Nephron progenitor cell (in vitro differentiated cells): ENCODE data around the gene TP73.

Experiments used
- DNase-seq: peaks from one replicate; pipeline ENCODE4 v3.0.0; 2021
- H3K27ac Mint-ChIP-seq: 2 replicates; pipeline ENCODE4 v1.8.0; 2021; ENCODE audit warnings: mild to moderate bottlenecking, moderate library complexity, mixed read lengths
- H3K27me3 Mint-ChIP-seq: 2 replicates; pipeline ENCODE4 v1.8.0; 2021; ENCODE audit warnings: mild to moderate bottlenecking, low read depth, mixed read lengths; ENCODE audit not compliant: poor library complexity
- H3K36me3 Mint-ChIP-seq: 2 replicates; pipeline ENCODE4 v1.8.0; 2021; ENCODE audit warnings: low read depth, mixed read lengths
- H3K4me1 Mint-ChIP-seq: 2 replicates; pipeline ENCODE4 v1.8.0; 2021; ENCODE audit warnings: mixed read lengths
- H3K4me3 Mint-ChIP-seq: 2 replicates; pipeline ENCODE4 v1.8.0; 2021; ENCODE audit warnings: mild to moderate bottlenecking, moderate library complexity, mixed read lengths
- H3K9me3 Mint-ChIP-seq: 2 replicates; pipeline ENCODE4 v1.8.0; 2021; ENCODE audit warnings: mild to moderate bottlenecking, moderate library complexity, mixed read lengths
- CTCF ChIP-seq: fragments of 200-600 bp; sonication (generic); IDR thresholded peaks from 2 replicates; pipeline ENCODE4 v1.5.0; 2021; ENCODE audit warnings: antibody characterized with exemption

Gene TP73

GRCh38 chr1:3708791-3709190 is 56.5 kb downstream of the TP73 start:
- no peaks in the 10 kb centered on the region for H3K9me3 Mint-ChIP-seq
- H3K27me3 Mint-ChIP-seq: peaks cover 46% of the 10 kb centered on the region
- DNase-seq: no peak
- H3K4me1 Mint-ChIP-seq: peaks cover 27% of the 10 kb centered on the region
- H3K27ac Mint-ChIP-seq: no peak overlapping the region
- H3K4me3 Mint-ChIP-seq: no peak overlapping the region
- H3K36me3 Mint-ChIP-seq: no peaks in the 10 kb centered on the region
- no peak for TF ChIP-seq CTCF

GRCh38 chr1:3710251-3710650 is 57.9 kb downstream of the TP73 start:
- H3K36me3 Mint-ChIP-seq: no peaks in the 10 kb centered on the region
- H3K4me3 Mint-ChIP-seq: no peak overlapping the region
- H3K27me3 Mint-ChIP-seq: peaks cover 44% of the 10 kb centered on the region
- peaks cover 16% of the 10 kb centered on the region for H3K4me1 Mint-ChIP-seq
- DNase-seq: no peak
- no peak overlapping the region for H3K27ac Mint-ChIP-seq
- no peaks in the 10 kb centered on the region for H3K9me3 Mint-ChIP-seq
- no peak for TF ChIP-seq CTCF

GRCh38 chr1:3711381-3711779 is 59.1 kb downstream of the TP73 start:
- Mint-ChIP-seq H3K27me3 (peaks cover 51% of the 10 kb centered on the region), H3K4me1 (peaks cover 16% of the 10 kb centered on the region), H3K9me3 (no peaks in the 10 kb centered on the region), H3K27ac (no peak overlapping the region), H3K4me3 (no peak overlapping the region), H3K36me3 (no peaks in the 10 kb centered on the region)
- no peak for DNase-seq
- TF ChIP-seq CTCF: no peak

DNA sequence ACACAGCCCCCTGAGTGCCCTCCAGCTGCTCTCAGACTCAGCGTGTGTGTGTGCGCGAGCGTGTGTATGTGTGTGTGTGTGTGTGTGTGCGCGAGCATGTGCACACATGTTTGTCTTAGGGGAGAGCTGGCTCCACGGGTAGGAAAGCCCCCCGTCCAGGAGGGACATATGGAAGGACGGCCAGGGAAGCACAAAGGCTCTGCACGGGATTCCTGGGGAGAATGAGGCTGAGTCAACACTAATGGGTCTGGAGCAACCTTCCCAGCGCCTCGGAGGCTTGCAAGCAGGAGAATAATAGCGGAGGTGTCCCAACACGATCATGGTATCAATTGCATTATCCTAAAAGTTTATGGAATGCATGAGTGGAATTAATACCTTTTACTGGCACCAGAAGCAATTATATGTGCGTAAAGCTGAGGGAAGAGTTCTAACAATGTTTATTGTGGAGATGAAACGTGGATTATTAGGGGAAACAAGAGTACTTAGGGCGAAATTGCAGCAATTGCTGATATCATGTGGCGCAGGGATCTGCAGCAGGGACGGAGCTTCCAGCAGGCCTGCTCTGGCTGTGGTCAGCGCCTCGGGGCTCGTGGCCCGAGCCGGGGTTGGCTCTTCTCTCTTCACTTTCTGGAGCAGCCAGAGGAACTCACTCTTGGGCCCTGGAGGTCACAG is 59.6 kb downstream of the TP73 start:
- H3K9me3 Mint-ChIP-seq: no peaks in the 10 kb centered on the region
- DNase-seq: no peak
- peak overlapping the region; percentile 16 for H3K27ac Mint-ChIP-seq
- no peak for TF ChIP-seq CTCF
- peaks cover 16% of the 10 kb centered on the region for H3K4me1 Mint-ChIP-seq
- H3K4me3 Mint-ChIP-seq: no peak overlapping the region
- H3K36me3 Mint-ChIP-seq: no peaks in the 10 kb centered on the region
- H3K27me3 Mint-ChIP-seq: peaks cover 53% of the 10 kb centered on the region

- Mint-ChIP-seq H3K9me3 (no peaks in the 10 kb centered on the region), H3K27me3 (peaks cover 47% of the 10 kb centered on the region), H3K36me3 (no peaks in the 10 kb centered on the region), H3K4me3 (no peak overlapping the region), H3K4me1 (peaks cover 9% of the 10 kb centered on the region), H3K27ac (no peak overlapping the region)
- no peak for TF ChIP-seq CTCF
- no peak for DNase-seq
Measured at GRCh38 chr1:3712573-3713535, 60.5 kb downstream of the TP73 start.
